GM04503 (cell line): ENCODE results near the gene CLEC5A.
"Not testable (repeated sequence)": the region's sequence is repeated elsewhere in the genome, so short reads cannot be mapped to it uniquely, and the experiment has no call there.

ENCODE experiments used
- DNase-seq: peaks from one replicate; pipeline ENCODE4 v3.0.0-alpha.2; 2012; ENCODE audit warnings: low read depth

Gene CLEC5A

GRCh38 chr7:141946796-141947195 is at the start of gene CLEC5A:
Gene CLEC5A (minus strand): TSS chr7:141946974. CDS start chr7:141946292, 682 bp downstream.
- no peak for DNase-seq

- no peak for DNase-seq
Measured at GRCh38 chr7:141993354-141993753, 46.6 kb upstream of the CLEC5A start.

DNA sequence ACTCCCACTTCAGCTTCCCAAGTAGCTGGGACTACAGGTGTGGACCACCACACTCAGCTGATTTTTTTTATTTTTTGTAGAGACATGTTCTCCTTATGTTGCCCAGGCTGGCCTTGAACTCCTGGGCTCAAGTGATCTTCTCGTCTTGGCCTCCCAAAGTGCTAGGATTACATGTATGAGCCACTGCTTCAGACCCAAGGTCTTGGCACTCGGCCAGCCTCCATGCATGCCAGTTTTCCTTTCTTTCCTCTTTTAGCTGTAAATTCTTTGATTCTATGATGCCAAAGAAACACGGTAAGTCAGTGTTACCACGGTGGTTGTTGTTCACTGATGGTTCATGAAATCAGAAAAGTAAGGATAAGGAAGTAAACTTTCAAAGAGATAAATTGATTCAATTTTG is 45.9 kb upstream of the CLEC5A start:
- DNase-seq, result no peak

DNA sequence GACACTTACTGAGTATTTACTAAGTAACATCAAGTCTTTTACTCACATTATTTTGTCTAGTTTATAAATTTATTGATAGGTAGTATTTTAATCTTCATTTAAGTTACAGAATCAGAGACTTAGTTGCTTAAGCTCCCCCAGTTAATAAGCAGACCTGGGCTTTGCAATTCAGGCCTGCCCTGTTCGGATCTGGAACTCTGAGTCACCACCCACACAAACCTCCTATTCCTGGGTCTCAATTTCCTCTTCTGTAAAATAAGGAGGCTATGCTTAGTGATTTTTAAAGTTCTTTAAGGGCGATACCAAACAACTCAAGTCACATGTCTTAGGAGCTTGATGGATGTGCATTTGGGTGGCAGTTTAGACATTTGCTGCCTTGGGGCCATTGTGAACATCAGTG is 45.4 kb upstream of the CLEC5A start:
- no peak for DNase-seq

- no peak for DNase-seq
Measured at GRCh38 chr7:141991140-141991539, 44.4 kb upstream of the CLEC5A start.

- no peak for DNase-seq
Measured at GRCh38 chr7:141990011-141990725, 43.4 kb upstream of the CLEC5A start.

- DNase-seq, result not testable (repeated sequence)
Measured at GRCh38 chr7:141987803-141988202, 41.0 kb upstream of the CLEC5A start.

DNA sequence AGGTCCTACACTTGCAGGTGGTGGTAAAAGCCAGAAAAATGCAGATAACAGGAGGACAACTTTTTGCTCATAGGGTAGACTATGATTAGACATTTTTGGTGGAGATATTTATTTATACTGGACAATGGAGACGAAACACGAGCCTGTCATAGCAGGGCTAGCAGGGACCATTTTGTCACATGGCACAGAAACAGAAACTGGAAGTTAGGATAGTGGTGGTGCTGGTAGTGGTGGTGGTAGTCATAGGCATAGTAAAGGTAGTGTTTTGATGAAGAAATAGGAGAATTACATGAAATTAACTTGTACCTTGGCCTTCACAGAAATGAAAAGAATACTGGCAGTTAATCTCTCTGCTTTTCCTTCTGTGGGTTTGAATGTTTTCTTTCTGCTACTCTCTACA is 40.1 kb upstream of the CLEC5A start:
- no peak for DNase-seq

DNA sequence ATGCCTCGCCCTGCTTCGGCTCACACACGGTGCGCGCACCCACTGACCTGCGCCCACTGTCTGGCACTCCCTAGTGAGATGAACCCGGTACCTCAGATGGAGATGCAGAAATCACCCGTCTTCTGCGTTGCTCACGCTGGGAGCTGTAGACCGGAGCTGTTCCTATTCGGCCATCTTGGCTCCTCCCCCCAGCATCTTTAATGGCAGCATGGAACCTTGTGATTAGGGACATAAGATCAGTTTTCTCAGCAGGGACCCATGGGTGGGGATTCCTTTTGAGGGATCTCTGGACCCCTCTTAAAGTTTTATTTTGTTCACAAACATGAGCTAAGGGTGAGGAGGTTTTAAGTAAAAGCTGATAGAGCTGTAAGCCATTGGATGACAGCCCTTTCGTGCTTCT is 39.2 kb upstream of the CLEC5A start:
- not testable (repeated sequence) for DNase-seq

DNA sequence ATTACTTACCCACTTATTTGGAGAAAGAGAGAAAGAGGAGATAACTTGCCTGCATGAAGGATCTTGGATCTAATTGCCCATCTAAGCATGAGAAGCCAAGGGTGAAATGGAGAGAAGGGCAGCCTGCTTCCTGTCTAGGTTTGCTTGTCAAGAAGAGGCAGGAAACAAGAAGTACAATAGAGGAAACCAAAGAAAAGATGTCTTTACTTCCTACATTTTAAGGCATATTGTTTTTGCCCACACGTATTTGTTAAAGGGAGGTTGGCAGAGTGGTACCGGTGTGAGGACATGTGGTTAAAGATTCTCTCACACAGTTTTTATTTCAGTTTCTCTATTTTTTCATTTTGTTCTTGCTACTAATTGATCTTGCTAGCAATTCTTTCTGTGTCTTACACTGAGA is 32.8 kb upstream of the CLEC5A start:
- DNase-seq, result no peak

GRCh38 chr7:141978351-141978750 is 31.6 kb upstream of the CLEC5A start:
- no peak for DNase-seq

GRCh38 chr7:141976524-141977245 is 29.9 kb upstream of the CLEC5A start:
- DNase-seq, result no peak

- no peak for DNase-seq
Measured at GRCh38 chr7:141975806-141976523, 29.2 kb upstream of the CLEC5A start.

- DNase-seq, result no peak
Measured at GRCh38 chr7:141974831-141975230, 28.1 kb upstream of the CLEC5A start.

DNA sequence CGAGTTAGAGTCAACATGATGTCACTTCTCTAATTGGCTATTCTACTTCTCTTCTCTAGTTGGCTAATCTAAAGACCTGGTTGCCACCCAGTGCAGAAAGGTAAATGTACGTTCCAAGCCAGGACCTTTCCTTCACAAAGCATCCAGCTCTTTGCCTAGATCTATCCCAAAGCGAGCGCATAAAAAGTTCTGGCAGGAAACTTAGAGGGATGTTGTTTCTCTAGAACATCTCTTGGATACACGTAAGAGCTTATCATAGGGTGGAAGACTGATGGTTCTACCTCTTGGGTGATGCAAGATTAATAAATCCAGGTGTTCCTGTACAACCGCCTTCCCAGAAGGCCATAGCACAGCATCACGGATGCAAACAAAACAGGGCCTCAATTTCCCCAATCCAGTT is 26.9 kb upstream of the CLEC5A start, which contains the start of gene TAS2R38:
Gene TAS2R38 (minus strand): TSS at position 101 of the 400 bp plus-strand sequence. CDS start 84 bp downstream, at position 17.
- DNase-seq, result no peak

DNA sequence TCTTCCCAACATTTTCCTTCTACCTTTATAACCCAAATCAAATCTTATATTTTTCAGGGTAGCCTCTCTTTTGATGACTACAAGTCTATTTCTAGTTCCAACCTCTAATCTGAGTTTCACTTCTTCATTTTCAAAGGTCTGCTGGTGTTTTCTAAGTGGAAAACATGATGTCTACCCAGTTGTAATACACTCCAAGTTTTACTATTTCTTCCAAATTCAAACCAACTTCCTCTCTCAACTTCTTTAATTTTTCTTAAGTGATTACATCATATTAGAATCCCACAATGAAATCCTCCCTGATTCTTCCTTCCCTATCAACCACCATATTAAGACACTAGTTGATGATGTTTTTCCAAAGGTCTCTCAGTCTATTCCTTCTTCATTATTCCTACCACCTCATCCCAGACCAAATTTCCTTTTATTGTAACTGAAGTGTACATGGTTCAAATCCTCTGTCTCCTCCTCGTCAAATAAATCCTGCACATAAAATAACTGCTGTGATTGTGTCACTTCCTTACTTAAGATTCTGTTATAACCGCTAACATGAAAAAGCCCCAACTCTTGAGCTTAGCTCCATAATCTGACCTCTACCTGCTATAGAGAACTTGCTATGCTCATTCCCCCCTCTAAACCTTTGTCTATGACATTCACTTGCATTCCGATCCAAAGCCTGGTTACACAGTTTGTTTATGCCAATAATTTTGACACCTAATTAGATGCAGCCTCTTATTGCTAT is 14.1 kb upstream of the CLEC5A start:
- no peak for DNase-seq

DNA sequence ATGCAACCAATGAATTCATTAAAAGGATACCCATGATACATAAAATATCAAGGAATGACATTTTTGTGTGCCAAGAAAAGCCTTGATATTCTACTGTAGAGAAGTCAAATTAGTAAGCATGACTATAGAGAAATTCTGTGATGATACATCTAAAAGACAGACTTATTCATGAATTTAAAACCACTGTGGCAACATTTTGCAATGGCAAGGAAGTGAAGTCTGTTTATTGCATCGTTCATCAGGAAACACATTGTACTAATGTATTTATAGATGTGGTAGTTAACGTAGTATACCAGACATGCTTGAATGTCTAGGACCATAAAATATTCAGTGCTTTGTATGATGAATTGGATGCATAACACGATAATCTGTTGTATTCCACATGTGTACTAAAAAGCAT is 9.3 kb upstream of the CLEC5A start:
- DNase-seq, result no peak

- DNase-seq, result no peak
Measured at GRCh38 chr7:141954334-141954733, 7.6 kb upstream of the CLEC5A start.

GRCh38 chr7:141952461-141952860 is 5.7 kb upstream of the CLEC5A start:
- DNase-seq, result no peak

DNA sequence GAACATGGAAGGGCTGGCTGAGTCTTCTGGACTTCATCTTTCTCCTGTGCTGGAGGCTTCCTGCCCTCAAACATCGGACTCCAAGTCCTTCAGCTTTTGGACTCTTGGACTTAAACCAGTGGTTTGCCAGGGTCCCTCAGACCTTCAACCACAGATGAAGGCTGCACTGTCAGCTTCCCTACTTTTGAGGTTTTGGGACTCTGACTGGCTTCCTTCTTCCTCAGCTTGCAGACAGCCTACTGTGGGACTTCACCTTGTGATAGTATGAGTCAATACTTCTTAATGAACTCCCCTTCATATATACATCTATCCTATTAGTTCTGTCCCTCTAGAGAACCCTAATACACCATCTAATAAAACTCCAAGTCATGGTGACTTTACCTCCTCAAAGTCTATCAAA is 4.0 kb upstream of the CLEC5A start:
- no peak for DNase-seq

- no peak for DNase-seq
Measured at GRCh38 chr7:141949911-141950310, 3.1 kb upstream of the CLEC5A start.

- DNase-seq, result no peak
Measured at GRCh38 chr7:141949451-141949850, 2.7 kb upstream of the CLEC5A start.
